Ovary (tissue), 3 donors: ENCODE measurements around the gene POU2F3.

Experiments used
- EP300 ChIP-seq: sonication (generic); formaldehyde crosslinking; IDR thresholded peaks from one replicate; pipeline ENCODE4 v1.6.1; 2017; ENCODE audit warnings: antibody characterized with exemption
- POLR2A ChIP-seq: fragments of 450-650 bp; IDR thresholded peaks from one replicate; pipeline ENCODE4 v1.6.1; 2017; ENCODE audit warnings: antibody characterized with exemption, mild to moderate bottlenecking, moderate library complexity
- TF ChIP-seq, protein P1 (sequence below), 3 donors: fragments of 450-650 bp in 2 of 3; fragments of 200-600 bp in 1 of 3; IDR thresholded peaks; one replicate each; pipeline versions ENCODE4 v1.5.1 to v1.8.0; 2016 to 2022; ENCODE audit warnings: antibody characterized with exemption in 3 of 3, mild to moderate bottlenecking in 1 of 3
- donor health status: DM: no; HTN: no; CAD: no.

DNA sequence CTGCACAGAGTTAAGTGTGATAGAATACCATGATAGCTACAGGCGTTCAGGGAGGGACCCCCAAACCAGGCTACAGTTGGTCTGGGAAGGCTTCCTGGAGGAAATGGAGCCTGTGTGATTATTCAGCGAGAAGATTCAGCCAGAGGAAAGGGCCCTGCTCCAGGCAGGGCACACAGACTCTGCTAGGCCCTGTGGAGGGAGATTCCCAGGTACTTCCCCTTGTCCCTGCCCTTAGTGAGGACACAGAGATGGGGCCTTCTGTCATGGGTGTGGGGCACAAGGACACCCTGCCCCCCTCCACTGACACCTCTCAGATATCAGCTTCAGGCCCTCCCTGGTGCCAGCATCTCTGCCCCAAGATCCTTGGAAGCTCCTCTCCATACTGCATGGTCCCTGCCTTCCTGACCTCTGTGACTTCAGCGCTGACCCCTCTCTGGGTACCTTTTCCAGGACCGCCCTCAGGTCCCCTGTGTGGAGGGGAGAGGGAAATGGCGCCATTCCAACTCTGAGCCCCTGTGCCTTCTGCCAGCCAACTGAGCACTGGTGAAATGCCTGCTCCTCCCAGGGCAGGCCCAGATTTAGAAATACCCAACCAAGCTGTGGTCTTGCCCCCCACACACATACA is 12.6 kb upstream of the POU2F3 start:
- TF ChIP-seq, protein P1, sequence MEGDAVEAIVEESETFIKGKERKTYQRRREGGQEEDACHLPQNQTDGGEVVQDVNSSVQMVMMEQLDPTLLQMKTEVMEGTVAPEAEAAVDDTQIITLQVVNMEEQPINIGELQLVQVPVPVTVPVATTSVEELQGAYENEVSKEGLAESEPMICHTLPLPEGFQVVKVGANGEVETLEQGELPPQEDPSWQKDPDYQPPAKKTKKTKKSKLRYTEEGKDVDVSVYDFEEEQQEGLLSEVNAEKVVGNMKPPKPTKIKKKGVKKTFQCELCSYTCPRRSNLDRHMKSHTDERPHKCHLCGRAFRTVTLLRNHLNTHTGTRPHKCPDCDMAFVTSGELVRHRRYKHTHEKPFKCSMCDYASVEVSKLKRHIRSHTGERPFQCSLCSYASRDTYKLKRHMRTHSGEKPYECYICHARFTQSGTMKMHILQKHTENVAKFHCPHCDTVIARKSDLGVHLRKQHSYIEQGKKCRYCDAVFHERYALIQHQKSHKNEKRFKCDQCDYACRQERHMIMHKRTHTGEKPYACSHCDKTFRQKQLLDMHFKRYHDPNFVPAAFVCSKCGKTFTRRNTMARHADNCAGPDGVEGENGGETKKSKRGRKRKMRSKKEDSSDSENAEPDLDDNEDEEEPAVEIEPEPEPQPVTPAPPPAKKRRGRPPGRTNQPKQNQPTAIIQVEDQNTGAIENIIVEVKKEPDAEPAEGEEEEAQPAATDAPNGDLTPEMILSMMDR (IDR thresholded peaks at IDR 0.05), result no peak
- TF ChIP-seq POLR2A, result no peak
- no peak for TF ChIP-seq EP300
